Activated naive CD4-positive, alpha-beta T cell treated with anti-CD3 and anti-CD28 coated beads, Interleukin-2, amount 50 U/mL, for 24 hours (primary cell): ENCODE measurements around the gene EIF3D.
"Not testable (repeated sequence)": the region's sequence is repeated elsewhere in the genome, so short reads cannot be mapped to it uniquely, and the experiment has no call there.

Experiments
- H3K27ac Mint-ChIP-seq: one replicate; pipeline ENCODE4 v1.8.0; 2021; ENCODE audit warnings: mild to moderate bottlenecking, mixed read lengths
- H3K27me3 Mint-ChIP-seq: one replicate; pipeline ENCODE4 v1.8.0; 2021; ENCODE audit warnings: mixed read lengths
- H3K36me3 Mint-ChIP-seq: one replicate; pipeline ENCODE4 v1.8.0; 2021; ENCODE audit warnings: mixed read lengths
- H3K4me1 Mint-ChIP-seq: one replicate; pipeline ENCODE4 v1.8.0; 2021; ENCODE audit warnings: mixed read lengths
- H3K4me3 Mint-ChIP-seq: one replicate; pipeline ENCODE4 v1.8.0; 2021; ENCODE audit warnings: mild to moderate bottlenecking, mixed read lengths
- H3K9me3 Mint-ChIP-seq: one replicate; pipeline ENCODE4 v1.8.0; 2021; ENCODE audit warnings: mixed read lengths

EIF3D gene

DNA sequence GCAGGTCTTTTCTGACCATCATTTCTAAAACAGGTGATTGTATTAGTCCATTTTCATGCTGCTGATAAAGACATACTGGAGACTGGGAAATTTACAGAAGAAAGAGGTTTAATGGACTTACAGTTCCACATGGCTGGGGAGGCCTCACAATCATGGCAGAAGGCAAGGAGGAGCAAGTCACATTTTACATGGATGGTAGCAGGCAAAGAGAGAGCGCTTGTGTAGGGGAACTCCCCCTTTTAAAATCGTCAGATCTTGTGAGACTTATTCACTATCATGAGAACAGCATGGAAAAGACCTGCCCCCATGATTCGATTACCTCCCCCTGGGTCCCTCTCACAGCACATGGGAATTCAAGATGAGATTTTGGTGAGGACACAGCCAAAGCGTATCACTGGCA lies 4.4 kb upstream of the EIF3D start:
- not testable (repeated sequence) for H3K4me1 Mint-ChIP-seq, H3K27ac Mint-ChIP-seq, H3K27me3 Mint-ChIP-seq, H3K9me3 Mint-ChIP-seq, H3K4me3 Mint-ChIP-seq, H3K36me3 Mint-ChIP-seq

DNA sequence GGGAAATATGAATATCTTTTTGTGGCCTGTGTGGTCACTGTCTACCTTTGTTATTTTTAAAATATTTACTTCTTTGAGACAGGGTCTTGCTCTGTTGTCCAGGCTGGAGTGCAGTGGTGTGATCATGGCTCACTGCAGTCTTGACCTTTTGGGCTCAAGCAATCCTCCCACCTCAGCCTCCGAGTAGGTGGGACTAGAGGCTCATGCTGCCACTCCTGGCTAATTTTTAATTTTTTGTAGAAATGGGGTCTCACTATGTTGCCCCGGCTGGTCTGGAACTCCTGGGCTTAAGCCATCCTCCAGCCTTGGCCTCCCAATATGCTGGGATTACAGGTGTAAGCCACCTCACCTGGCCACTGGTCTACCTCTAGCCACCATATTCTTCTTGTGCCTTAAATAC lies 3.5 kb upstream of the EIF3D start:
- Mint-ChIP-seq H3K4me1 (peaks cover 7% of the 10 kb centered on the region), H3K9me3 (no peaks in the 10 kb centered on the region), H3K27me3 (no peaks in the 10 kb centered on the region), H3K36me3 (no peaks in the 10 kb centered on the region), H3K4me3 (no peak overlapping the region), H3K27ac (no peak overlapping the region)

DNA sequence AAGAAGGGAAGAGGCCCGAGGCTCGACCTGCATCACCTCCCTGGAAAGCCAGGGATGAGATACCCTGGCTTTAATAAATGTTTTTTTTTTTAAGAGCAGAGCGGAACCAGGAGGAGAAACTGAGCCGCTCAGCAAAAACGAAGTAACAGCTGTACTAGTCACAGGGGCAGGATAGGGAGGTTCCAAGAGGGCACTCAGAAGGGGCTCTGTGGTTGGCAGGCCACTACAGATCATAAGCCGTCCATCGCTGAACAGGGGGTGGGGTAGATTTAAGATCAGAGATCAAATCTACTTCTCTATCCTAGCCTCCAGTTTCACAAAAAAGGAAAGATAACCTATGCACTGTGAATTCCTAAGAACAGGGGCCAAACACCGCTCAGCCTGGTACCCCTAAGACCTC lies 625 bp downstream of the EIF3D start:
- Mint-ChIP-seq H3K36me3 (peaks cover 19% of the 10 kb centered on the region), H3K27me3 (no peaks in the 10 kb centered on the region), H3K9me3 (no peaks in the 10 kb centered on the region), H3K4me1 (peaks cover 32% of the 10 kb centered on the region), H3K4me3 (peak overlapping the region; percentile 95), H3K27ac (peak overlapping the region; percentile 98)

DNA sequence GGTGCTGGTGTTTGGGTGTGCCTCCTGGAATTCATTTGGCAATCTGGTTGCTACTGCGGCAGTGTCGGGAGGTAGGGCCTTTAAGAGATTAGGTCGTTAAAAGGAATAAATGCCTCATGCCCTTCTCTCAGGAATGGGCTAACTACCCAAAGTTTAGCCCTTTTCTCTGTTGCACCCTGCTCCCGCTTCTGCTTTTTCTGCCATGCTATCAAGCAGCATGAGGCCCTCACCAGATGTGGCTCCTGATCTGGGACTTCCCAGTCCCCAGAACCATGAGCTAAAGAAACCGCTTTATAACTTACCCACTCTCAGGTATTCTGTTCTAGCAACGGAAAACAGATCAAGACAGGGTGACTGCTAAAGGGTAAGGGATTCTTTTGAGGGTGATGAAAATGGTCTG lies 6.3 kb downstream of the EIF3D start:
- H3K9me3 Mint-ChIP-seq = no peaks in the 10 kb centered on the region
- no peak overlapping the region for H3K4me3 Mint-ChIP-seq
- peaks cover 23% of the 10 kb centered on the region for H3K36me3 Mint-ChIP-seq
- no peak overlapping the region for H3K27ac Mint-ChIP-seq
- peaks cover 30% of the 10 kb centered on the region for H3K4me1 Mint-ChIP-seq
- H3K27me3 Mint-ChIP-seq = no peaks in the 10 kb centered on the region

DNA sequence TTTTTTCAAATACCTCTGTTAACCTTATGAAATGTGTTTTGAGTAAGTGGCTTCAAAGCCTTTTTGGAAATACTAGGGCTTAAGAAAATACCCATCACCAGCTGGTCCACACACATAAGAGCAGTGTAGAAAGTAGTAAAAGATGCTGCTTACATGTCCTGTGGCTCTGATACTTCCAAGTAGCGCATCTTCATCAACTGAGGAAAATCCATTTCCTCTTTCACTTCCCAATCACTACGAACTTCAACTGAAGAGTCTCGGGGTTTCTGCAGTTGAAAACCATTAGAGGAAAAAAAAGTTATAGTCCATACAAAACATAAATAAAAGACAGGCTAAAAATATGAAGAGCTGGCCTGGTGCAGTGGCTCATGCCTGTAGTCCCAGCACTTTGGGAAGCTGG lies 8.5 kb downstream of the EIF3D start:
- no peaks in the 10 kb centered on the region for H3K9me3 Mint-ChIP-seq
- no peaks in the 10 kb centered on the region for H3K27me3 Mint-ChIP-seq
- H3K27ac Mint-ChIP-seq = no peak overlapping the region
- peaks cover 22% of the 10 kb centered on the region for H3K36me3 Mint-ChIP-seq
- H3K4me1 Mint-ChIP-seq = peaks cover 11% of the 10 kb centered on the region
- H3K4me3 Mint-ChIP-seq = no peak overlapping the region

DNA sequence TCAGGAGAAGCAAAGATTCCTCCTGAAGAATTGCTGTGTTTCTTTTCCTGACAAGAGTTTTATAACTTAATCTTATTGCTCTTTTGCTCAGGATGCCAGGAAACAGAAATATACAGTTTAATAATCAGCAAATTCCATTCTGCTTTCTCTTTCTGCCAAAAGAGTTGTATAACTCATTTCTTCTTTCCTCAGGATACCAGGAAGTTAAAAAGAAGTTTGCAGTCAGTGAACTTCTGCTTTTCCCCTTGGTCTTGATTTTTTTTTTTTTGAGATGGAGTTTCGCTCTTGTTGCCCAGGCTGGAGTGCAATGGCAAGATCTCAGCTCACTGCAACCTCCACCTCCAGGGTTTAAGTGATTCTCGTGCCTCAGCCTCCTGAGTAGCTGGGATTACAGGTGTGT lies 9.1 kb downstream of the EIF3D start:
- H3K4me1 Mint-ChIP-seq, H3K27me3 Mint-ChIP-seq, H3K9me3 Mint-ChIP-seq, H3K4me3 Mint-ChIP-seq, H3K27ac Mint-ChIP-seq: not testable (repeated sequence)
- H3K36me3 Mint-ChIP-seq = peaks cover 20% of the 10 kb centered on the region

DNA sequence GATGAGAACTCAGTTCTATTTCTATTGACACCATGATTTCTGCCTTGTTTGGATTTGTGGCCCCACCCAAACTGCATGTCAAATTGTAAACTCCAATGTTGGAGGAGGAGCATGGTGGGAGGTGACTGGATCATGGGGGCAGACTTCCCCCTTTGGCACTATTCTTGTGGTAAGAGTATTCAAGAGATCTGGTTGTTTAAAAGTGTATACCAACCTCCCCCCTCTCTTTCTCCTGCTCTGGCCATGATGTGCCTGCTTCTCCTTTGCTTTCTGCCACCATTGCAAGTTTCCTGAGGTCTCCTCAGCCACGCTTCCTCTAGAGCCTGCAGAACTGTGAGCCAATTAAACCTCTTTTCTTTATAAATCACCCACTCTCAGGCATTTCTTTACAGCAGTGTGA lies 14.2 kb downstream of the EIF3D start:
- H3K9me3 Mint-ChIP-seq = no peaks in the 10 kb centered on the region
- H3K27me3 Mint-ChIP-seq = no peaks in the 10 kb centered on the region
- peaks cover 25% of the 10 kb centered on the region for H3K36me3 Mint-ChIP-seq
- H3K4me1 Mint-ChIP-seq = no peaks in the 10 kb centered on the region
- no peak overlapping the region for H3K27ac Mint-ChIP-seq
- H3K4me3 Mint-ChIP-seq = no peak overlapping the region

DNA sequence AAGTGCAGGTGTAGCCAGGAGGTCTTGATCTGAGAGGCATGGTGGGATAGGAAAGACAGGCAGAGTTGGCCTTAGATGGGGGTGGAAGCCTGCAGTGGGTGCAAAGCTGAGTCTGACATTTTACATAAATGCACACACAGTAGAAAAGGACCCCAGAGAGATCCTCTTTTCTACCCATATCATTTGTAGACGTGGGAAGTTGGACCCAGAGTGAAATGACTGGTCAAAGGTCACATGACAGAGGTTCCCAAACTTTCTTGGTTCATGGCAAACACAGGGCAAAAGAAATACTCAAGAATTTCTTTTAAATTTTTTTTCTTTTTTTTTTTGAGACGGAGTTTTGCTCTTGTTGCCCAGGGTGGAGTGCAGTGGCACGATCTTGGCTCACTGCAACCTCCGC lies 16.0 kb downstream of the EIF3D start:
- H3K4me1 Mint-ChIP-seq = peaks cover 6% of the 10 kb centered on the region

DNA sequence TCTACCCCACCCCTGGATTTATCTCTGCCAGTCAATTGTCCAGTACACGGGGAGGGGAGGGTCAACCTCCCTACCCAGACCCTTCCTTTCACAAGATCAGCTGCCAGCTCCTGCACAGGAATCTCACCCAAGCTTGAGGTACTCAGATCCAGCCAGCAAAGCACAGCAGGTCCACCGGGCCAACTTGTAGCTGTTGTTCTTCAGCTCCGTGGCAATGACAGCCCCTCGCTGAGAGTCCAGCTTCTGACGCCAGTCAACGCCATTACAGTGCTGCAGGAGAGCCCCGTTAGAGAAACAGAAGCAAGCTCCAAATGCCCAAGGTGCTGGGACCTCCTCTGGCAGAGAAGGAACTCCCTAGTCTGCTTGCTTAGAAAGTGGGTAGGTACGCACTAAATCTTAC lies 16.6 kb downstream of the EIF3D start:
- Mint-ChIP-seq H3K27ac (no peak overlapping the region), H3K4me3 (no peak overlapping the region), H3K9me3 (no peaks in the 10 kb centered on the region), H3K36me3 (peaks cover 25% of the 10 kb centered on the region), H3K4me1 (peaks cover 10% of the 10 kb centered on the region), H3K27me3 (no peaks in the 10 kb centered on the region)

More for the DNA sequence above, 16.0 kb downstream of the EIF3D start:
- Mint-ChIP-seq H3K9me3 (no peaks in the 10 kb centered on the region), H3K27me3 (no peaks in the 10 kb centered on the region), H3K27ac (no peak overlapping the region), H3K4me3 (no peak overlapping the region), H3K36me3 (peaks cover 25% of the 10 kb centered on the region)

DNA sequence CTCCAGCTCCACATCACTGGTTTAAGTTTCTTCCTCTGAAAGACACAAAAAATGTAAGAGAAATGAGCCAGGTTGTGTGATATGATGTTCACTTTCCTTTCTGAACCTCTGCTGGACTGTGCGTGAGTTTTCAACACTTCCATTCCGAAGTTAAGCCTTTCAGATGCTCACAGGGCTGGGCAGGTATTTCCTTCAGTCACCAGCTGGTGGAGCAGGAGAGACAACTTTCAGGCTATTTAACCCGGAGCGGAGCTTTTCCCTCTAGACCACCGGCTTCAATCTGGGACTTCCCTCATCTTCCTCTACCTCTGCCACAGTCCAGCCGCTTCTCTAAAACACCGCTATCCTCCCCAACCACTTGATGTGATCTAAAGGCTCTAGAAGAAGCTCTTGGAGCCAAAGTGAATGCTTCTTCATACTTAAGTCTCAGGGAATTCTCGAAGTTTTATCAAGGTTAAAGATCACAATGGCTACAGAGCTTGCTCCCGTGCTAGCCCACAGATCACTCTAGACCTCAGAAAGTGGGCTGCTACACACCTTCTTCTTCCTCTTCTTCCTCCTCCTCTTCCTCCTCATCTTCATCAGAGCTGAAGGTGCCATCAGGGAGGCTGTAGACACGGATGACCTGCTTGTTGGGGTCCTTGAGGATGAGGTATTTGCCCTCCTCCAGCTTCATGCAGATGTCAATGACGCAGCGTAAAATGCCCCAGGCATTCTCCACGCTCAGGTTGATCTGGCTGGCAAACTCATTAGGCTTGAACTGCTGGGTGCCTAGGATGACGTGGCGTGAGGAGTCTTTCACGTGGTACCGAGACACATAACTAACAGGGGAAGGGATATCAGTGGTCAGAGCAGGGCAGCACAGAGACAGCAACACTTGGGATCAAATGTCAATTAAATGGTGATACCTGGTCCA lies 17.7 kb downstream of the EIF3D start:
- H3K27me3 Mint-ChIP-seq = no peaks in the 10 kb centered on the region
- H3K36me3 Mint-ChIP-seq = peaks cover 21% of the 10 kb centered on the region
- H3K27ac Mint-ChIP-seq = peak overlapping the region; percentile 76
- no peaks in the 10 kb centered on the region for H3K9me3 Mint-ChIP-seq
- no peak overlapping the region for H3K4me3 Mint-ChIP-seq
- peaks cover 15% of the 10 kb centered on the region for H3K4me1 Mint-ChIP-seq

DNA sequence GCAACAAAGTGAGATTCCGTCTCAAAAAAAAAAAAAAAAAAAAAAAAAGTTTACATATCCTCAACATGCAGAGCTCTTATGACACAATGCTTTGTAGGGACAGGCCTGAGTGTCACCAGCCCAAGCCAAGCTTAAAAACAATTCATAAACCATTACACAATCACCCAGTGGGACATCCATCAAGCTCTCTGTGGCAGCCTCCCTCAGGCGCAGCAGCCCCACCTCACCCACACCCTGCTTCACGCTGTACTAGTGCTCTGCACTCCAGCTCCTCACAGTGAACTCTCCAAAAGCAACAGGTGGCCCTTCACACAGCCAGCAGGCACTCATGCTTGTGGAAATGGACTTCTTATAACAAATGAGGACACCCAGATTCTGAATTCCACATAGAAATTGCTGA lies 18.6 kb downstream of the EIF3D start:
- Mint-ChIP-seq H3K27me3 (no peaks in the 10 kb centered on the region), H3K4me3 (no peak overlapping the region), H3K4me1 (peaks cover 15% of the 10 kb centered on the region), H3K36me3 (peaks cover 16% of the 10 kb centered on the region), H3K9me3 (no peaks in the 10 kb centered on the region), H3K27ac (no peak overlapping the region)

DNA sequence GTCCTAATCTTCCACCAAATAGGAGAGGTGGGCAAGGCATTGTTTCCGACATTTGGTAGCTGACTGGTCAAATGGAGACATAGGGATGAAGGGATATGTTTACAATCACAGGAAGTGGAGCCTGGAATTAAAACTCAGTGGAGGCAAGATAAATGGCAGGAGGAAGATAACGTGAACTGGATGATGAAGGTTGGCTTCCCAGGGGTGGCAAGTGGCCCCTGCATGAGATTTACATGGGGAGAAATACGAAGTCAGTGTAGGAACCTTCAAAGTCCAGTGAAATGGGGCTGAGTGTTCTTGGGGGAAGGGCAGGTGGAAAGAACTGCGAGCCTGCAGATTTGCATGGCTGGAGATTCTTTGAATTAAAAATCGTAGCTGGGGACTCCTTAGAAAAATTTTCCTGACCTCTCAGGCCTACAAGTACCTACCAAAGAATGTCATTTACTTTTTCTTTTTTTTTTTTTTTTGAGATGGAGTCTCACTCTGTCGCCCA lies 21.4 kb downstream of the EIF3D start:
- peak overlapping the region; percentile 75 for H3K4me3 Mint-ChIP-seq
- H3K27ac Mint-ChIP-seq = peak overlapping the region; percentile 71
- peaks cover 19% of the 10 kb centered on the region for H3K4me1 Mint-ChIP-seq
- no peaks in the 10 kb centered on the region for H3K9me3 Mint-ChIP-seq
- no peaks in the 10 kb centered on the region for H3K27me3 Mint-ChIP-seq
- H3K36me3 Mint-ChIP-seq = peaks cover 11% of the 10 kb centered on the region

DNA sequence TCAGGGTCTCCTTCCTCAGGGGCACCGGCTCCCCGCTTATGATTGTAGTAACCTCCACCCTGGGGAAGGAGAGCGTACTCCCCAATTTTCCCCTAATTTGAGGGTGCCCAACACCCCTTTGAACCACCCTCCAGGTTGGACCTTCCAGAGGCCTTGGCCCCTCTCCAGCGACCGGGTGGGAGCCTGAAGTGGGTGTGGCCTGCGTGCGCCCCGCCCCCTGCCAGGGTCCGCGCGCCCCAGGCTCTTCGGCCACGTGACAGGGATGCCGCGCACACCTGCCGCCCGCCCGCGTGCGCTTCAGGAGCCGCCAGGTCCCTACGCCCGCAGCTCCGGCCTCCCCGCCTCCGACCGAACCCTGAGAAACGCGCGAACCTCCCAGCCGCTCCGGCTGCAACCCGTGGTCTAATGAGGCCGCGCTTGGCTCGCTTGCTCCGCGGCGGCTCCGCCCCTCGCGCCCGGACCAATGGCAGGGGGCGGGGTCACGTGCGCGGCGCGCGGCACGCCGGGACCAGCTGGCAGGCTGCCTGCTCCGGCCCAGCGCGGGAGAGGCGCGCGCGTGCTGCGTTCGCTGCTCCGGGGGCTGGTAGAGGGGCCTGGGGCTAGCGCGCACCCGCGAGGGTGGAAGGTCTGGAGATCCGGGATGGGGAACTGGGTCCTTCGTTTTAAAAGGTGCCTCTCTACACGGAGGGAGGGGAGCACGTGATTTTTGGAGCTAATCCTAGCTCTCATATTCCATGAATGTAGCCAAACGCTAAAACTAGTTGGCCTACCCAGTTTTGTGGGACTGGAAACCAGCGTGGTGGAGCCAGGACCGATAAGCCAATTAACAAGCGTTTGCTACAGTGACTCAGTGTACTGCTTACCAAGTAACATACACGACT lies 22.1 kb downstream of the EIF3D start, which contains the start of gene FOXRED2:
Gene FOXRED2, minus strand, starts transcription at position 404 of the 881 bp plus-strand sequence. CDS start 618 bp downstream, outside the sequence.
- Mint-ChIP-seq H3K27me3 (no peaks in the 10 kb centered on the region), H3K27ac (peak within 1 kb of the TSS; percentile 82), H3K4me3 (peak within 1 kb of the TSS; percentile 75), H3K9me3 (no peaks in the 10 kb centered on the region), H3K4me1 (peaks cover 19% of the 10 kb centered on the region), H3K36me3 (peaks cover 11% of the 10 kb centered on the region)

DNA sequence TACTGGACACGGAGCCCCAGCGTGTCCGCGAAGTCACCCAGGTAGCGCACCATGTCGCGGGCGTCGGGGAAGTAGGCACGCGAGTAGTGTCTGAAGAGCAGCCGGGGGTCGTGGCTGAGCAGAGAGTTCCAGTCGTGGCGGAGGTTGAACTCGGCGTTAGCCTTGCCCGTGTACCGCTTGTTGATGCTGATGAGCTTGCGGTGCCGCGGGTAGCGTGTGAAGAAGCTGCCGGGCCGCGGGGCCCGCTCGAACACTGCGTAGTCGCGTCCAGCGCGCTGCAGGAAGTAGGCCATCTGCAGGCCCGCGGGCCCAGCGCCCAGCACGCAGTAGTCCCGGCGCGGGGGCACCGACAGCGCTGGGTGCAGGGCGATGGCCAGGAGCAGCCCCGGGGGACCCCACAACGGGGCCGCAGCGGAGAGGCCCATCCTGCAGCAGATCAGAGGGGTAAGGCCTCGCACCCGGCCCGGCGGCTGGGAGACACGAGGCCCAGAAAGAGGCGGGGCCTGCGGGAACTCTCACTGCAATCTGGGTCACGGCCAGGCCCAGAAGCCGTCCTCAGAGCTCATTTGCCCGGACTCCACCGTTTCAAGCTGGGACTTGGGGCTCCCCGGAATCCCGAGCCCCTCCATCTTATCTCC lies 22.8 kb downstream of the EIF3D start:
- peak overlapping the region; percentile 75 for H3K4me3 Mint-ChIP-seq
- peaks cover 8% of the 10 kb centered on the region for H3K36me3 Mint-ChIP-seq
- peaks cover 19% of the 10 kb centered on the region for H3K4me1 Mint-ChIP-seq
- no peaks in the 10 kb centered on the region for H3K27me3 Mint-ChIP-seq
- H3K9me3 Mint-ChIP-seq = no peaks in the 10 kb centered on the region
- peak overlapping the region; percentile 82 for H3K27ac Mint-ChIP-seq

DNA sequence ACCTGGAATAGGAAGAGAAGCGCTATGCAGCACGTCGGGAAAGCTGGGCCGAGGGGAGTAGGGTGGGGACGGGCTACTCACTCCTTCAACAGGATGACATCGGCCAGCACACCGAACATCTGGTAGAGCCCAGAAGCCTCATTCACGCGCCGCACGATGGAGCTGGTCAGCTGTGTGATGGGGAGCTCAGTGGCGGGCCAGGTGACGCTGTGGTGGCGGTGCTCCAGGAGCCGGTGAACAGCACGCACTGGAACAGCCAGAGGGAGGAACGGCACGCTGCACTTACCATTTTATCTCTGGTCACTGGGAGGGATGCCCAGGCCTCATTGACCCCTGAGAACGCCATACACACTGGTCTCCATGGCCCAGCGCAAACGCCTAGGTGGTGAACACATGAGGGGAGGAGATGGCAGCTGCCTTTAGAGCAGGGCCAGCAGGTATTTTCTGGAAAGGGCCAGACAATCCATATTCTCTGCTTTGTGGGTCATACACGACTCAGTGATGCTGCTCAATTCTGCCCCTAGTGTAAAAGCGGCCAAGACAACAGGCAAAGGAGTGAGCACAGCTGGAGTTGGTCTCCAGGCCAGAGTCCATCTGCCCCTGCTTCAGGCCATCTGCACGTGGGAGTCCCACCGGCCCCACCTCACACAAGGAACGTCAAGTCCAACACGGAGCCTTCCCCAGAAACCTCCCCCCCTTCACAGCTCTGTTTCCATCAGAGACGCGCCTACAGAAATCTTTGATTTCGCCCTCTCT lies 30.9 kb downstream of the EIF3D start:
- H3K36me3 Mint-ChIP-seq = peaks cover 5% of the 10 kb centered on the region
- no peaks in the 10 kb centered on the region for H3K27me3 Mint-ChIP-seq
- no peaks in the 10 kb centered on the region for H3K9me3 Mint-ChIP-seq
- no peak overlapping the region for H3K27ac Mint-ChIP-seq
- peaks cover 7% of the 10 kb centered on the region for H3K4me1 Mint-ChIP-seq
- H3K4me3 Mint-ChIP-seq = no peak overlapping the region
